Panc1 (cell line): ENCODE measurements around the gene AATK.

ENCODE experiments used
- CTCF ChIP-seq: fragments of 450-650 bp; IDR thresholded peaks from 2 replicates; pipeline ENCODE4 v1.5.1; 2017; ENCODE audit warnings: mild to moderate bottlenecking
- POLR2AphosphoS5 ChIP-seq: IDR thresholded peaks from 2 replicates; pipeline ENCODE4 v1.6.1; 2012; ENCODE audit warnings: mild to moderate bottlenecking, low read depth, low read length, moderate library complexity
- REST ChIP-seq, 2 experiments: IDR thresholded peaks; 2 replicates each; pipeline ENCODE4 v1.6.1; 2011 to 2012; ENCODE audit warnings: low read depth in 2 of 2, control low read depth in 1 of 2, low read length in 1 of 2, mild to moderate bottlenecking in 1 of 2, moderate library complexity in 1 of 2; ENCODE audit not compliant: insufficient read depth in 1 of 2
- TCF7L2 ChIP-seq: IDR thresholded peaks from 2 replicates; pipeline ENCODE4 v1.6.1; 2011; ENCODE audit warnings: mild to moderate bottlenecking, low read depth, low read length, inconsistent platforms

- TF ChIP-seq CTCF (no peak), POLR2AphosphoS5 (no peak), TCF7L2 (no peak), REST (IDR thresholded peaks at IDR 0.05; ENCODE audit: insufficient read depth in 1 of 2, low read depth in 2 of 2, low read length in 1 of 2) (no peak)
Measured at GRCh38 chr17:81196505-81197408, 30.7 kb upstream of the AATK start.
